Activated CD8-positive, alpha-beta T cell treated with anti-CD3 and anti-CD28 coated beads for 36 hours (primary cell): ENCODE data around the gene OBSCN. TPM values are rescaled to one million over a fixed set of nuclear protein-coding genes. Genes with fewer than 3 reads are reported as not detected.

ENCODE experiments used
- ATAC-seq: fragments of 200-7000 bp; cut with Tn5 transposase; one replicate; pipeline ENCODE4 v1.10.0; 2021; ENCODE audit warnings: mild to moderate bottlenecking, moderate library complexity
- CTCF ChIA-PET: fragments of 350-600 bp; sonication (Branson Sonifier 250); formaldehyde crosslinking; loops from one replicate; lab custom pipeline; 2021; ENCODE audit warnings: antibody characterized with exemption; lab: Charles Lee
- POLR2A ChIA-PET: fragments of 350-600 bp; sonication (Branson Sonifier 250); formaldehyde crosslinking; loops from one replicate; lab custom pipeline; 2021; ENCODE audit warnings: antibody characterized with exemption; lab: Charles Lee
- DNase-seq: peaks from one replicate; pipeline ENCODE4 v3.0.0-alpha.2; 2020
- H3K27ac Mint-ChIP-seq: one replicate; pipeline ENCODE4 v1.8.0; 2021; ENCODE audit warnings: mild to moderate bottlenecking, mixed read lengths
- H3K27me3 Mint-ChIP-seq: one replicate; pipeline ENCODE4 v1.8.0; 2021; ENCODE audit warnings: mixed read lengths
- H3K36me3 Mint-ChIP-seq: one replicate; pipeline ENCODE4 v1.8.0; 2021; ENCODE audit warnings: low read depth, mixed read lengths
- H3K4me1 Mint-ChIP-seq: one replicate; pipeline ENCODE4 v1.8.0; 2021; ENCODE audit warnings: low read depth, mixed read lengths
- H3K4me3 Mint-ChIP-seq: one replicate; pipeline ENCODE4 v1.8.0; 2021; ENCODE audit warnings: mild to moderate bottlenecking, moderate library complexity, mixed read lengths
- H3K9me3 Mint-ChIP-seq: one replicate; pipeline ENCODE4 v1.8.0; 2021; ENCODE audit warnings: mixed read lengths
- intact Hi-C: fragments of 100-400 bp; cut with micrococcal nuclease; formaldehyde crosslinking; loops from one replicate; pipeline ENCODE4 v1.10.0; 2022
- total RNA-seq, 2 experiments: library from RNA; stranded (reverse); gene quantifications; one replicate each; pipeline ENCODE4 v1.2.3, GENCODE V29; 2021
- TF ChIP-seq, protein P1 (sequence below): fragments of 200-600 bp; IDR thresholded peaks from one replicate; pipeline ENCODE4 v1.8.0; 2022; ENCODE audit warnings: antibody characterized with exemption, mild to moderate bottlenecking

OBSCN gene
- total RNA-seq, 2 experiments from 2014 or later = 21.6 to 23.7 TPM

- Mint-ChIP-seq H3K36me3 (peaks cover 27% of the 10 kb centered on the region), H3K4me1 (peaks cover 11% of the 10 kb centered on the region), H3K27me3 (no peaks in the 10 kb centered on the region), H3K27ac (peak overlapping the region; percentile 55), H3K9me3 (no peaks in the 10 kb centered on the region), H3K4me3 (no peak overlapping the region)
- no peak for DNase-seq
- intact Hi-C loops = no loop called here
- ATAC-seq = no peak
- TF ChIP-seq, protein P1, sequence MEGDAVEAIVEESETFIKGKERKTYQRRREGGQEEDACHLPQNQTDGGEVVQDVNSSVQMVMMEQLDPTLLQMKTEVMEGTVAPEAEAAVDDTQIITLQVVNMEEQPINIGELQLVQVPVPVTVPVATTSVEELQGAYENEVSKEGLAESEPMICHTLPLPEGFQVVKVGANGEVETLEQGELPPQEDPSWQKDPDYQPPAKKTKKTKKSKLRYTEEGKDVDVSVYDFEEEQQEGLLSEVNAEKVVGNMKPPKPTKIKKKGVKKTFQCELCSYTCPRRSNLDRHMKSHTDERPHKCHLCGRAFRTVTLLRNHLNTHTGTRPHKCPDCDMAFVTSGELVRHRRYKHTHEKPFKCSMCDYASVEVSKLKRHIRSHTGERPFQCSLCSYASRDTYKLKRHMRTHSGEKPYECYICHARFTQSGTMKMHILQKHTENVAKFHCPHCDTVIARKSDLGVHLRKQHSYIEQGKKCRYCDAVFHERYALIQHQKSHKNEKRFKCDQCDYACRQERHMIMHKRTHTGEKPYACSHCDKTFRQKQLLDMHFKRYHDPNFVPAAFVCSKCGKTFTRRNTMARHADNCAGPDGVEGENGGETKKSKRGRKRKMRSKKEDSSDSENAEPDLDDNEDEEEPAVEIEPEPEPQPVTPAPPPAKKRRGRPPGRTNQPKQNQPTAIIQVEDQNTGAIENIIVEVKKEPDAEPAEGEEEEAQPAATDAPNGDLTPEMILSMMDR = no peak
- CTCF ChIA-PET = no interaction called here
- POLR2A ChIA-PET = interaction anchor here (1.2 to 2.4 kb wide), 2 partner anchors 8 to 39 kb away, joined by 3 to 13 read pairs; no protein-coding TSS in a partner anchor
Observed at GRCh38 chr1:228396770-228397662, 189.2 kb downstream of the OBSCN start.

GRCh38 chr1:228397966-228398365 is 190.1 kb downstream of the OBSCN start:
- ATAC-seq (no peak), DNase-seq (no peak)
- intact Hi-C loops = no loop called here
- Mint-ChIP-seq H3K4me3 (no peak overlapping the region), H3K4me1 (peaks cover 21% of the 10 kb centered on the region), H3K27me3 (no peaks in the 10 kb centered on the region), H3K36me3 (peaks cover 35% of the 10 kb centered on the region), H3K27ac (peak overlapping the region; percentile 58), H3K9me3 (no peaks in the 10 kb centered on the region)
- TF ChIP-seq, protein P1 = no peak
- ChIA-PET POLR2A (interaction anchor here (1.2 kb wide), 1 partner anchor 40 kb away, joined by 3 read pairs; no protein-coding TSS in a partner anchor), CTCF (no interaction called here)

GRCh38 chr1:228398741-228399461 is 191.1 kb downstream of the OBSCN start:
- POLR2A ChIA-PET = no interaction called here
- H3K27me3 Mint-ChIP-seq = no peaks in the 10 kb centered on the region
- no peaks in the 10 kb centered on the region for H3K9me3 Mint-ChIP-seq
- DNase-seq (no peak), ATAC-seq (no peak)
- H3K36me3 Mint-ChIP-seq = peaks cover 44% of the 10 kb centered on the region
- CTCF ChIA-PET = no interaction called here
- H3K4me1 Mint-ChIP-seq = peaks cover 30% of the 10 kb centered on the region
- intact Hi-C loops = no loop called here
- H3K27ac Mint-ChIP-seq = no peak overlapping the region
- TF ChIP-seq, protein P1 = no peak
- no peak overlapping the region for H3K4me3 Mint-ChIP-seq

GRCh38 chr1:228399531-228400236 is 191.8 kb downstream of the OBSCN start:
- POLR2A ChIA-PET = no interaction called here
- Mint-ChIP-seq H3K4me3 (no peak overlapping the region), H3K9me3 (no peaks in the 10 kb centered on the region), H3K36me3 (peaks cover 51% of the 10 kb centered on the region), H3K4me1 (peaks cover 38% of the 10 kb centered on the region), H3K27me3 (no peaks in the 10 kb centered on the region), H3K27ac (no peak overlapping the region)
- ATAC-seq = no peak
- intact Hi-C loops = no loop called here
- CTCF ChIA-PET = no interaction called here
- DNase-seq = no peak
- TF ChIP-seq, protein P1 = no peak
